Measurements from ENCODE around the gene TOMM40.
A peak's percentile ranks its signal among the peaks of the same experiment; 100 is the strongest.

TOMM40 gene

GRCh38 chr19:44931541-44931940 is 40.5 kb downstream of the TOMM40 start:
- no peak for DNase-seq

- no peak for DNase-seq
Observed at GRCh38 chr19:44939668-44940067, 48.6 kb downstream of the TOMM40 start.

- no peak for DNase-seq
Observed at GRCh38 chr19:44942067-44942571, 51.1 kb downstream of the TOMM40 start, which contains the start of gene APOC4. Gene APOC4 (plus strand): TSS chr19:44942237. CDS start chr19:44942278, 41 bp downstream.

- DNase-seq, result no peak
Observed at GRCh38 chr19:44943801-44944249, 52.8 kb downstream of the TOMM40 start.

- DNase-seq, result no peak
Observed at GRCh38 chr19:44947041-44947581, 56.1 kb downstream of the TOMM40 start.

GRCh38 chr19:44948237-44948636 is 57.2 kb downstream of the TOMM40 start:
- DNase-seq, result no peak

- DNase-seq, result no peak
Observed at GRCh38 chr19:44948763-44949374, 57.8 kb downstream of the TOMM40 start.

- DNase-seq, result no peak
Observed at GRCh38 chr19:44949550-44949949, 58.5 kb downstream of the TOMM40 start.

- peak; percentile 68 for DNase-seq
Observed at GRCh38 chr19:44951179-44952159, 60.4 kb downstream of the TOMM40 start.

Data from activated CD4-positive, alpha-beta T cell treated with anti-CD3 and anti-CD28 coated beads for 48 hours (primary cell).